HG02885 (cell line): ENCODE data around the gene SETD1A.
A peak's percentile ranks its signal among the peaks of the same experiment; 100 is the strongest.

Source experiments
- ATAC-seq: cut with Tn5 transposase; IDR thresholded peaks from one replicate; pipeline ENCODE4 v1.9.1; 2021; ENCODE audit warnings: mild to moderate bottlenecking; ENCODE audit not compliant: unreplicated experiment, poor library complexity

Gene SETD1A

GRCh38 chr16:30979170-30980022 is 21.8 kb downstream of the SETD1A start:
- ATAC-seq, result no peak

GRCh38 chr16:30980023-30980371 is 22.4 kb downstream of the SETD1A start:
- ATAC-seq, result no peak

DNA sequence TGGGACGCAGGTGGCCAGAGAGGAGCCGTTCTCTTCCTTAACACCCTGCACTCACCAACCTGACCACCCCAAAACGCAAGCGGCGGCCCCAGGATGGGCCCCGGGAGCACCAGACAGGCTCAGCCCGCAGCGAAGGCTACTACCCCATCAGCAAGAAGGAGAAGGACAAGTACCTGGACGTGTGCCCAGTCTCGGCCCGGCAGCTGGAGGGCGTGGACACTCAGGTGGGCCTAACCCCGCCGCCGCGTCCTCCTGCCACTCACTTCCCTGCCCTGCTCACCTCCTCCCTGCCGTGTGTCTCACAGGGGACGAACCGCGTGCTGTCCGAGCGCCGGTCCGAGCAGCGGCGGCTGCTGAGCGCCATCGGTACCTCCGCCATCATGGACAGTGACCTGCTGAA is 22.9 kb downstream of the SETD1A start:
- no peak for ATAC-seq

GRCh38 chr16:30980959-30981358 is 23.4 kb downstream of the SETD1A start:
- ATAC-seq, result no peak

- ATAC-seq, result no peak
Observed at GRCh38 chr16:30982548-30983288, 25.2 kb downstream of the SETD1A start.

- ATAC-seq, result no peak
Observed at GRCh38 chr16:30983289-30983889, 25.8 kb downstream of the SETD1A start.

GRCh38 chr16:30983898-30984610 is 26.5 kb downstream of the SETD1A start:
- ATAC-seq, result no peak

- peak; percentile 62 for ATAC-seq
Observed at GRCh38 chr16:30984669-30985400, 27.3 kb downstream of the SETD1A start, which contains the start of gene HSD3B7. HSD3B7 (plus strand) TSS chr16:30985207; CDS start chr16:30985659, 452 bp downstream.

DNA sequence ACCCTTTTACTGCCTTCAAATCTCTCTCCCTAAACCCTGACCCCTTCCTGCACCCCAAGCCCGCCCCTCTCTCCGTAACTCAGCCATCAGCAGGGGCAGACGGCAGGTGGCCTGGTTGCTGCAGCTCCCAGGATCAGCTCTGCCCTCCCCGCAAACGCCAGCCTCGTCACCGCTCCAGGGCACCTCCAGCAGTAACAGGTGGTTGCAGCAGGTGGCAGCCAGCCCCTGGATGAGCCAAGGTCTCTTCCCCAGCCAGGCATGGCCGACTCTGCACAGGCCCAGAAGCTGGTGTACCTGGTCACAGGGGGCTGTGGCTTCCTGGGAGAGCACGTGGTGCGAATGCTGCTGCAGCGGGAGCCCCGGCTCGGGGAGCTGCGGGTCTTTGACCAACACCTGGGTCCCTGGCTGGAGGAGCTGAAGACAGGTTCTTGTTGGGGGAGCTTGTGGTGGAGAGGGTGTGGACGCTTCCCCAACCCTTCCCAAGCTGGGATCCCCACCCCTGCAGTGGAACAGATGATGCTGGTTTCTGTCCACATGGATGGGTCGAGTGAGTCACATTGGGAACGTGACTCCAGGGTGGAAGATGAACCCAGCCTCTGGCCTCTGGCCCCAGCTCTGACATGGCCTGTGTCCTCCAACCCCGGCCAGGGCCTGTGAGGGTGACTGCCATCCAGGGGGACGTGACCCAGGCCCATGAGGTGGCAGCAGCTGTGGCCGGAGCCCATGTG is 28.0 kb downstream of the SETD1A start:
- no peak for ATAC-seq

GRCh38 chr16:30986129-30986991 is 28.8 kb downstream of the SETD1A start:
- no peak for ATAC-seq

- no peak for ATAC-seq
Observed at GRCh38 chr16:30987581-30988190, 30.1 kb downstream of the SETD1A start.

GRCh38 chr16:30989469-30990047 is 32.0 kb downstream of the SETD1A start:
- no peak for ATAC-seq

GRCh38 chr16:30990105-30990504 is 32.6 kb downstream of the SETD1A start:
- no peak for ATAC-seq

DNA sequence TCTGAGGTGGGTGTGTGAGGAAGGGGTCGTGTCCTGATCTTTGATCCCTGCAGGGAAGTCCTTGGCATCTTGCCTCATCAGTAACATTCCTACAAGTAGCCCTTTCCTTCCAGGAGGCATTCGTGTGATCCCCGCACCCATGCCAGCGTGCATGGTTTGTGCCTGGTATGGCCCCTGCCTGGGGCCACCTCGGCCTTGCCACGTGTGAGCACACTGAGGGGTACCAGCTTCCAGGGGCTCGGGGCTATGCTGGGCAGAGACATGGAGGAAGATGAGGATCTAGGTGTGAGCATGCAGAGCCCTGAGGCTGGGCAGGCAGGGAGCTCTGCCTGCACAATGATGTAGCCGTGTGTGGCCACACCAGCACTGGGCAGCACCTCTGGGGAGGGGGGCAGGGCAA is 33.5 kb downstream of the SETD1A start:
- ATAC-seq, result no peak

GRCh38 chr16:30992276-30992780 is 34.8 kb downstream of the SETD1A start:
- no peak for ATAC-seq

DNA sequence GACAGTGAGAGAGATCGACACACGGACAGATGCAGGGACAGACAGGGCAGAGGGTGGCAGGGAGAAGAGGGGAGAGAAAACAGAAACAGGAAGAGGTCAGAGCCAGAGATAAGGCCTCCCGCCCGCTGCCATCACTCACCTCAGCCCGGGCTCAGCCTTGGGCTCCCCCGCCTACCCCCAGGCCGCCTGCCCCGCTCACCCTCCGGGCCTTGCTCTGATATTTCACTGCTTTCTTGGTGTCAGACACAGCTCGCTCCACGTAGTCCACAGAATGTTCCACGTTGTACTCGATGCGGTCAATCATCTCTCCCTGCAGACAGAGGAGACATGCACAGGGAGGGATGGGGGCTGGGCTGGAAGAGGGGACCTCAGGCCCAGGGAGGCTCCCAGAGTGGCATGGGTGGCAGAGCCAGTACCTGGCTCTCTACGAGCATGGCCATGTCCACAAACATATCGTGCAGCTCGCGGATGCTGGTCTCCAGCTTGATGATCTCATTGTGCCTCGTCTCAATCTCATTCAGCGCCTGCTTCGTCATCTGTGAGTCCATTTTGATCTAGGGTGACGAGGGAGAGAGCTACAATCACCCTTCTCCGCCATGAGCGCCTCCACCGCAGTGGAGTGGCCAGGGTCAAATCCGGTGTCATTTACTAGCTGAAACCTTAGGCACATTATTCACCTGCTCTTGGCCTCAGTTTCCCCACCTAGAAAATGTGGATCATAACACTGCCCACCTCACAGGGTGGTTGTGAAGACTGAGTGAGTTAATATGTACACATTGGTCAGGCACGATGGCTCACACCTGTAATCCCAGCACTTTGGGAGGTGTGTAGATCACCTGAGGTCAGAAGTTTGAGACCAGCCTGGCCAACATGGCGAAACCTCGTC is 35.6 kb downstream of the SETD1A start:
- ATAC-seq, result no peak
